Endothelial cell of umbilical vein (primary cell): Measurements from ENCODE around the gene MGLL. TPM values are rescaled to one million over a fixed set of nuclear protein-coding genes. Genes with fewer than 3 reads are reported as not detected.

Experiments
- BruUV-seq: library from RNA; stranded (reverse); fragments of 400-500 nt; replicated peaks from 2 replicates; lab custom pipeline; 2021; lab: Mats Ljungman, UMichigan
- CTCF ChIA-PET: fragments of 300-600, 350-600 bp; sonication (Branson Sonifier 250); formaldehyde crosslinking; loops from one replicate; lab custom pipeline; 2021; ENCODE audit warnings: antibody characterized with exemption, inconsistent platforms; lab: Charles Lee
- POLR2A ChIA-PET: fragments of 300-600, 350-600 bp; sonication (Branson Sonifier 250); formaldehyde crosslinking; loops from one replicate; lab custom pipeline; 2021; ENCODE audit warnings: antibody characterized with exemption, inconsistent platforms; lab: Charles Lee
- DNase-seq: peaks from one replicate; pipeline ENCODE4 v3.0.0-alpha.2; 2011; ENCODE audit warnings: low read depth, low spot score
- FAIRE-seq: peaks from 2 replicates; lab custom pipeline; 2011; peaks lifted over from hg19 to GRCh38; lab: Jason Lieb, UNC
- H2AFZ ChIP-seq: 2 replicates; pipeline ENCODE4 v1.6.0; 2012; ENCODE audit warnings: low read depth, low read length, control low read depth, inconsistent platforms
- H3K27ac ChIP-seq: 2 replicates; pipeline ENCODE4 v1.5.1; 2011; ENCODE audit warnings: low read depth, mild to moderate bottlenecking, control low read depth, low read length, moderate library complexity; ENCODE audit not compliant: insufficient read depth
- H3K27me3 ChIP-seq, 2 experiments: 2 replicates each; pipeline versions ENCODE4 v1.6.0 to v1.6.1; 2011; ENCODE audit warnings: low read length in 2 of 2, mixed read lengths in 1 of 2; ENCODE audit not compliant: control insufficient read depth in 2 of 2, insufficient read depth in 2 of 2
- H3K36me3 ChIP-seq, 2 experiments: 2 replicates in 1 of 2; 3 replicates in 1 of 2; pipeline ENCODE4 v1.5.1; 2011; ENCODE audit warnings: low read length in 2 of 2, mild to moderate bottlenecking in 1 of 2, moderate library complexity in 1 of 2; ENCODE audit not compliant: control insufficient read depth in 2 of 2, insufficient read depth in 2 of 2; ENCODE audit errors: extremely low read depth in 1 of 2
- H3K4me1 ChIP-seq: 3 replicates; pipeline ENCODE4 v1.5.1; 2011; ENCODE audit warnings: mild to moderate bottlenecking, low read length; ENCODE audit not compliant: control insufficient read depth, insufficient read depth; ENCODE audit errors: extremely low read depth
- H3K4me2 ChIP-seq: 2 replicates; pipeline ENCODE4 v1.6.1; 2011; ENCODE audit warnings: low read length, control low read depth, mixed read lengths; ENCODE audit not compliant: insufficient read depth
- H3K4me3 ChIP-seq, 3 experiments: fragments of 200-600 bp in 1 of 3; sonication (generic), shearing (Covaris generic) in 1 of 3; replicated peaks in 1 of 3; 2 replicates each; pipeline ENCODE4 v1.5.1; 2011 to 2016; ENCODE audit warnings: control low read depth in 3 of 3, low read length in 3 of 3, mild to moderate bottlenecking in 2 of 3, inconsistent platforms in 1 of 3, low read depth in 1 of 3, moderate library complexity in 1 of 3; ENCODE audit not compliant: insufficient read depth in 1 of 3
- H3K79me2 ChIP-seq: 2 replicates; pipeline ENCODE4 v1.6.0; 2012; ENCODE audit warnings: low read length, inconsistent platforms; ENCODE audit not compliant: control insufficient read depth, insufficient read depth
- H3K9ac ChIP-seq: replicated peaks from 2 replicates; pipeline ENCODE3; 2011; ENCODE audit warnings: low read length, control low read depth; ENCODE audit not compliant: insufficient read depth; ENCODE audit errors: extremely low read depth
- H3K9me1 ChIP-seq: replicated peaks from 3 replicates; pipeline ENCODE4 v1.6.0; 2011; ENCODE audit warnings: mild to moderate bottlenecking, low read length; ENCODE audit not compliant: control insufficient read depth, insufficient read depth; ENCODE audit errors: extremely low read depth
- H3K9me3 ChIP-seq: replicated peaks from 2 replicates; pipeline ENCODE4 v1.5.1; 2012; ENCODE audit warnings: low read length, inconsistent platforms; ENCODE audit not compliant: control insufficient read depth, insufficient read depth
- H4K20me1 ChIP-seq: replicated peaks from 2 replicates; pipeline ENCODE3; 2011; ENCODE audit warnings: mild to moderate bottlenecking, low read length; ENCODE audit not compliant: control insufficient read depth, insufficient read depth; ENCODE audit errors: extremely low read depth
- EZH2 ChIP-seq: IDR thresholded peaks from 2 replicates; pipeline ENCODE4 v1.6.1; 2012; ENCODE audit warnings: borderline replicate concordance, low read depth, mild to moderate bottlenecking, moderate library complexity, low read length, inconsistent platforms; ENCODE audit not compliant: severe bottlenecking
- GATA2 ChIP-seq: IDR thresholded peaks from 2 replicates; pipeline ENCODE4 v1.7.0; 2011; ENCODE audit warnings: low read depth, mild to moderate bottlenecking, moderate library complexity, mixed read lengths, low read length; ENCODE audit not compliant: insufficient read length, insufficient read depth
- JUN ChIP-seq: IDR thresholded peaks from 2 replicates; pipeline ENCODE4 v1.6.1; 2011; ENCODE audit warnings: borderline replicate concordance, low read depth; ENCODE audit not compliant: insufficient read length, insufficient read depth
- POLR2A ChIP-seq: IDR thresholded peaks from 2 replicates; pipeline ENCODE4 v1.6.1; 2012; ENCODE audit warnings: low read depth, mild to moderate bottlenecking, control low read depth, low read length
- POLR2AphosphoS5 ChIP-seq: IDR thresholded peaks from 2 replicates; pipeline ENCODE4 v1.6.1; 2012; ENCODE audit warnings: low read depth, mild to moderate bottlenecking, control low read depth, low read length, moderate library complexity; ENCODE audit not compliant: insufficient read depth
- dilution Hi-C: fragments of 300-500 bp; cut with MboI; formaldehyde crosslinking; loops from one replicate; pipeline ENCODE4 v1.15.0; 2019; ENCODE audit warnings: low sequenced_read_pairs; ENCODE audit not compliant: extremely low pct_ligation_motif_present
- intact Hi-C: fragments of 100-400 bp; cut with micrococcal nuclease; formaldehyde crosslinking; loops from one replicate; pipeline ENCODE4 v1.10.0; 2022
- polyA plus RNA-seq, 4 experiments: library from polyadenylated mRNA; depleted of rRNA in 3 of 4; stranded (reverse) in 3 of 4; unstranded in 1 of 4; fragments of >200 nt; gene quantifications; 2 replicates each; pipeline versions ENCODE4 v1.2.1 to v1.2.3, GENCODE V29; 2011 to 2012; ENCODE audit warnings: missing spikeins in 1 of 4
- total RNA-seq: library from RNA; stranded (reverse); gene quantifications from 2 replicates; pipeline ENCODE4 v1.2.3, GENCODE V29; 2021
- TF ChIP-seq, protein P1 (sequence below): IDR thresholded peaks from 2 replicates; pipeline ENCODE4 v1.6.1; 2011; ENCODE audit not compliant: insufficient read depth, insufficient read length
- TF ChIP-seq, protein P2 (sequence below), 2 donors: IDR thresholded peaks; 1 replicate in 1 of 2; 2 replicates in 1 of 2; pipeline ENCODE4 v1.5.1; 2011; ENCODE audit warnings: low read length in 2 of 2, mild to moderate bottlenecking in 2 of 2, moderate library complexity in 2 of 2, control low read depth in 1 of 2, inconsistent platforms in 1 of 2, low read depth in 1 of 2; ENCODE audit not compliant: insufficient read depth in 1 of 2; ENCODE audit errors: extremely low read depth in 1 of 2

The MGLL gene
- total and polyA plus RNA-seq, 2 donors (not counting 3 experiments of a cell fraction or from before 2014, with no cell fraction given): 30.7 to 60.2 TPM

DNA sequence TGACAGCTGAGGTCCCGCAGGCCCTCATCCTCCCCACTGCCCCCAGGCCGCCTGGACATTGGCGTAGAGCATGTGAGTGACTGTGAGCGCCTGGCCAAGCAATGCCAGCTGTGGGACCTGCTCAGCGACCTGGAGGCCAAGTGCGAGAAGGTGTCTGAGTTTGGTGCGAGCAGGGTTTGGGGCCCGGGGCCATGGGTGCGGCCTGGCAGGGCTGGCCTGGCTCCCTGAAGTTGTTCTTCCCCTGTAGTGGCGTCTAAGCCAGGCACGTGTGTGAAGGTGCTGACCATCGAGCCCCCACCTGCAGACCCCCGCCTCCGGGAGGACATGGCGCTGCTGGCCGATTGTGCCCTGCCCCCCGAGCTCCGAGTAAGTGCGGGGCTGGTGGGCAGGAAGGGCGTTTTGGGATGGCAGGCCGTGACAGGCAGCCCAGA, 145.4 kb downstream of the MGLL start:
- peaks cover 5% of the 10 kb centered on the region for H3K4me1 ChIP-seq
- no peaks in the 10 kb centered on the region for H3K27me3 ChIP-seq
- H3K36me3 ChIP-seq: no peaks in the 10 kb centered on the region
- no TSS peak for BruUV-seq
- H3K9ac ChIP-seq: no peak overlapping the region
- dilution Hi-C loops: no loop called here
- no peak for DNase-seq
- no peaks in the 10 kb centered on the region for H3K9me1 ChIP-seq
- H3K27ac ChIP-seq: no peak overlapping the region
- no peak overlapping the region for H2AFZ ChIP-seq
- no peak for FAIRE-seq
- H4K20me1 ChIP-seq: no peaks in the 10 kb centered on the region
- TF ChIP-seq, protein P1, sequence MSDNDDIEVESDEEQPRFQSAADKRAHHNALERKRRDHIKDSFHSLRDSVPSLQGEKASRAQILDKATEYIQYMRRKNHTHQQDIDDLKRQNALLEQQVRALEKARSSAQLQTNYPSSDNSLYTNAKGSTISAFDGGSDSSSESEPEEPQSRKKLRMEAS: no peak
- no peak for TF ChIP-seq POLR2AphosphoS5
- no peak for TF ChIP-seq POLR2A
- no peak for TF ChIP-seq EZH2
- TF ChIP-seq, protein P2, sequence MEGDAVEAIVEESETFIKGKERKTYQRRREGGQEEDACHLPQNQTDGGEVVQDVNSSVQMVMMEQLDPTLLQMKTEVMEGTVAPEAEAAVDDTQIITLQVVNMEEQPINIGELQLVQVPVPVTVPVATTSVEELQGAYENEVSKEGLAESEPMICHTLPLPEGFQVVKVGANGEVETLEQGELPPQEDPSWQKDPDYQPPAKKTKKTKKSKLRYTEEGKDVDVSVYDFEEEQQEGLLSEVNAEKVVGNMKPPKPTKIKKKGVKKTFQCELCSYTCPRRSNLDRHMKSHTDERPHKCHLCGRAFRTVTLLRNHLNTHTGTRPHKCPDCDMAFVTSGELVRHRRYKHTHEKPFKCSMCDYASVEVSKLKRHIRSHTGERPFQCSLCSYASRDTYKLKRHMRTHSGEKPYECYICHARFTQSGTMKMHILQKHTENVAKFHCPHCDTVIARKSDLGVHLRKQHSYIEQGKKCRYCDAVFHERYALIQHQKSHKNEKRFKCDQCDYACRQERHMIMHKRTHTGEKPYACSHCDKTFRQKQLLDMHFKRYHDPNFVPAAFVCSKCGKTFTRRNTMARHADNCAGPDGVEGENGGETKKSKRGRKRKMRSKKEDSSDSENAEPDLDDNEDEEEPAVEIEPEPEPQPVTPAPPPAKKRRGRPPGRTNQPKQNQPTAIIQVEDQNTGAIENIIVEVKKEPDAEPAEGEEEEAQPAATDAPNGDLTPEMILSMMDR (IDR thresholded peaks at IDR 0.05; ENCODE audit: extremely low read depth in 1 of 2, insufficient read depth in 1 of 2, low read depth in 1 of 2, low read length in 2 of 2): no peak
- no peak for TF ChIP-seq JUN
- no peak for TF ChIP-seq GATA2
- no peaks in the 10 kb centered on the region for H3K9me3 ChIP-seq
- POLR2A ChIA-PET: no interaction called here
- intact Hi-C loops: no loop called here
- H3K4me3 ChIP-seq: no peak overlapping the region
- H3K79me2 ChIP-seq: no peaks in the 10 kb centered on the region
- no peak overlapping the region for H3K4me2 ChIP-seq
- CTCF ChIA-PET: interaction anchor here (0.7 kb wide), 1 partner anchor 9 kb away, joined by 3 read pairs; no protein-coding TSS in a partner anchor
